Fibroblast of lung (primary cell): ENCODE measurements around the gene SLC37A1. TPM values are rescaled to one million over a fixed set of nuclear protein-coding genes. Genes with fewer than 3 reads are reported as not detected.

Source experiments
- DNase-seq, 2 donors: peaks; one replicate each; pipeline versions ENCODE4 v3.0.0 to v3.0.0-alpha.2; 2010; ENCODE audit warnings: low read depth in 2 of 2
- H2AFZ ChIP-seq: 2 replicates; pipeline ENCODE4 v1.5.1; 2012; ENCODE audit warnings: low read length, control low read depth, inconsistent platforms
- H3K27ac ChIP-seq: 2 replicates; pipeline ENCODE4 v1.5.1; 2011; ENCODE audit warnings: low read length, control low read depth; ENCODE audit not compliant: insufficient read depth
- H3K27me3 ChIP-seq: 2 replicates; pipeline ENCODE4 v1.5.1; 2011; ENCODE audit warnings: mild to moderate bottlenecking, low read length; ENCODE audit not compliant: control insufficient read depth, insufficient read depth
- H3K36me3 ChIP-seq: 2 replicates; pipeline ENCODE4 v1.5.1; 2011; ENCODE audit warnings: low read length; ENCODE audit not compliant: control insufficient read depth, insufficient read depth
- H3K4me1 ChIP-seq: 2 replicates; pipeline ENCODE4 v1.5.1; 2011; ENCODE audit warnings: low read length; ENCODE audit not compliant: control insufficient read depth, insufficient read depth; ENCODE audit errors: extremely low read depth
- H3K4me2 ChIP-seq: 2 replicates; pipeline ENCODE4 v1.5.1; 2011; ENCODE audit warnings: low read length, control low read depth; ENCODE audit not compliant: insufficient read depth; ENCODE audit errors: extremely low read depth
- H3K4me3 ChIP-seq, 4 experiments: fragments of 200-600 bp in 1 of 4; sonication (generic) in 1 of 4; replicated peaks in 1 of 4; 2 replicates each; pipeline ENCODE4 v1.5.1; 2011 to 2016; ENCODE audit warnings: low read length in 4 of 4, low read depth in 3 of 4, mild to moderate bottlenecking in 3 of 4, control low read depth in 2 of 4, inconsistent platforms in 1 of 4, mixed read lengths in 1 of 4; ENCODE audit not compliant: insufficient read depth in 1 of 4; ENCODE audit errors: control extremely low read depth in 1 of 4
- H3K79me2 ChIP-seq: 2 replicates; pipeline ENCODE4 v1.5.1; 2012; ENCODE audit warnings: mild to moderate bottlenecking, low read length, inconsistent platforms; ENCODE audit not compliant: control insufficient read depth, insufficient read depth
- H3K9ac ChIP-seq: 2 replicates; pipeline ENCODE4 v1.5.1; 2011; ENCODE audit warnings: mild to moderate bottlenecking, low read length, control low read depth; ENCODE audit not compliant: insufficient read depth
- H3K9me3 ChIP-seq: 2 replicates; pipeline ENCODE4 v1.5.1; 2012; ENCODE audit warnings: low read depth, low read length; ENCODE audit not compliant: control insufficient read depth, insufficient read depth
- H4K20me1 ChIP-seq: 2 replicates; pipeline ENCODE4 v1.5.1; 2011; ENCODE audit warnings: low read length; ENCODE audit not compliant: control insufficient read depth, insufficient read depth; ENCODE audit errors: extremely low read depth
- CTCF ChIP-seq, 2 donors: IDR thresholded peaks in 1 of 2; conservative IDR thresholded peaks in 1 of 2; 1 replicate in 1 of 2; 2 replicates in 1 of 2; pipeline ENCODE4 v1.5.1; 2011 to 2012; ENCODE audit warnings: low read length in 2 of 2, control low read depth in 1 of 2, inconsistent platforms in 1 of 2, low read depth in 1 of 2, mild to moderate bottlenecking in 1 of 2
- EZH2 ChIP-seq: IDR thresholded peaks from 2 replicates; pipeline ENCODE4 v1.5.1; 2012; ENCODE audit warnings: low read length, control low read depth, mild to moderate bottlenecking; ENCODE audit errors: missing control alignments
- polyA plus RNA-seq, 2 donors: library from polyadenylated mRNA; depleted of rRNA in 1 of 2; stranded (reverse) in 1 of 2; unstranded in 1 of 2; fragments of >200 nt; gene quantifications; 2 replicates each; pipeline ENCODE4 v1.2.1, GENCODE V29; 2011 to 2012; ENCODE audit warnings: missing spikeins in 1 of 2
- total RNA-seq: library from RNA; depleted of rRNA; stranded (reverse); fragments of >200 nt; gene quantifications from 2 replicates; pipeline ENCODE4 v1.2.1, GENCODE V29; 2014

The SLC37A1 gene
- total and polyA plus RNA-seq, 2 donors (not counting 1 experiment from before 2014, with no cell fraction given) = 0.42 to 6.4 TPM

GRCh38 chr21:42594616-42595282 lies 81.1 kb downstream of the SLC37A1 start:
- Histone ChIP-seq H3K4me1 (no peaks in the 10 kb centered on the region), H3K27ac (no peak overlapping the region), H3K79me2 (no peaks in the 10 kb centered on the region), H3K4me3 (no peak overlapping the region), H3K36me3 (no peaks in the 10 kb centered on the region), H4K20me1 (no peaks in the 10 kb centered on the region), H3K9ac (no peak overlapping the region), H3K27me3 (no peaks in the 10 kb centered on the region), H3K9me3 (no peaks in the 10 kb centered on the region), H3K4me2 (no peak overlapping the region), H2AFZ (no peak overlapping the region)
- no peak for TF ChIP-seq EZH2
- no peak for TF ChIP-seq CTCF (conservative IDR thresholded peaks at IDR 0.05 in 1 of 2, IDR thresholded peaks at IDR 0.05 in 1 of 2; ENCODE audit: low read depth in 1 of 2, low read length in 2 of 2)
- DNase-seq = no peak

GRCh38 chr21:42595283-42596187 lies 81.9 kb downstream of the SLC37A1 start:
- no peaks in the 10 kb centered on the region for H3K4me1 ChIP-seq
- H3K27ac ChIP-seq = no peak overlapping the region
- TF ChIP-seq CTCF (conservative IDR thresholded peaks at IDR 0.05 in 1 of 2, IDR thresholded peaks at IDR 0.05 in 1 of 2; ENCODE audit: low read depth in 1 of 2, low read length in 2 of 2) = no peak
- no peaks in the 10 kb centered on the region for H3K9me3 ChIP-seq
- no peak overlapping the region for H3K4me2 ChIP-seq
- no peaks in the 10 kb centered on the region for H3K27me3 ChIP-seq
- no peak overlapping the region for H2AFZ ChIP-seq
- H3K79me2 ChIP-seq = no peaks in the 10 kb centered on the region
- no peak overlapping the region for H3K4me3 ChIP-seq
- no peaks in the 10 kb centered on the region for H4K20me1 ChIP-seq
- no peak overlapping the region for H3K9ac ChIP-seq
- no peaks in the 10 kb centered on the region for H3K36me3 ChIP-seq
- DNase-seq = no peak

- DNase-seq = no peak
- H4K20me1 ChIP-seq = no peaks in the 10 kb centered on the region
- H3K9me3 ChIP-seq = no peaks in the 10 kb centered on the region
- no peaks in the 10 kb centered on the region for H3K79me2 ChIP-seq
- H3K27ac ChIP-seq = no peak overlapping the region
- H3K4me3 ChIP-seq = no peak overlapping the region
- TF ChIP-seq CTCF (conservative IDR thresholded peaks at IDR 0.05 in 1 of 2, IDR thresholded peaks at IDR 0.05 in 1 of 2; ENCODE audit: low read depth in 1 of 2, low read length in 2 of 2) (no peak), EZH2 (no peak)
- H3K4me2 ChIP-seq = no peak overlapping the region
- H3K27me3 ChIP-seq = no peaks in the 10 kb centered on the region
- no peaks in the 10 kb centered on the region for H3K4me1 ChIP-seq
- H3K36me3 ChIP-seq = no peaks in the 10 kb centered on the region
- no peak overlapping the region for H3K9ac ChIP-seq
- no peak overlapping the region for H2AFZ ChIP-seq
These were observed 83.0 kb downstream of the SLC37A1 start for GRCh38 chr21:42596657-42597056.
